Hematopoietic multipotent progenitor cell treated with erythropoietin and hydrocortisone succinate and interleukin-3 and kit ligand, for 6 days (in vitro differentiated cells): ENCODE measurements around the gene PTGER3.

Source experiments
- DNase-seq: peaks from one replicate; pipeline ENCODE4 v3.0.0-alpha.2; 2015

Gene PTGER3

GRCh38 chr1:71049951-71050598, 2.5 kb upstream of the PTGER3 start:
- peak; percentile 88 for DNase-seq

GRCh38 chr1:71046891-71047634, 553 bp downstream of the PTGER3 start:
- peak; percentile 50 for DNase-seq

GRCh38 chr1:71045463-71046028, 2.1 kb downstream of the PTGER3 start:
- no peak for DNase-seq

GRCh38 chr1:71044833-71045232, 2.8 kb downstream of the PTGER3 start:
- DNase-seq = no peak

GRCh38 chr1:71043065-71043464, 4.6 kb downstream of the PTGER3 start:
- peak; percentile 42 for DNase-seq

GRCh38 chr1:71041806-71042205, 5.8 kb downstream of the PTGER3 start:
- no peak for DNase-seq

- DNase-seq = no peak
Measured at GRCh38 chr1:71039661-71040262, 7.9 kb downstream of the PTGER3 start.

- no peak for DNase-seq
Measured at GRCh38 chr1:71038942-71039341, 8.7 kb downstream of the PTGER3 start.

GRCh38 chr1:71037829-71038620, 9.6 kb downstream of the PTGER3 start:
- no peak for DNase-seq

GRCh38 chr1:71037066-71037465, 10.6 kb downstream of the PTGER3 start:
- no peak for DNase-seq

- no peak for DNase-seq
Measured at GRCh38 chr1:71033136-71033535, 14.5 kb downstream of the PTGER3 start.

GRCh38 chr1:71031426-71031825, 16.2 kb downstream of the PTGER3 start:
- DNase-seq = no peak

- no peak for DNase-seq
Measured at GRCh38 chr1:71030026-71030425, 17.6 kb downstream of the PTGER3 start.

- no peak for DNase-seq
Measured at GRCh38 chr1:71028981-71029380, 18.6 kb downstream of the PTGER3 start.

GRCh38 chr1:71027991-71028390, 19.6 kb downstream of the PTGER3 start:
- DNase-seq = no peak

- no peak for DNase-seq
Measured at GRCh38 chr1:71026093-71026492, 21.5 kb downstream of the PTGER3 start.

GRCh38 chr1:71023515-71023914, 24.1 kb downstream of the PTGER3 start:
- no peak for DNase-seq

GRCh38 chr1:71019233-71019969, 28.2 kb downstream of the PTGER3 start:
- no peak for DNase-seq

GRCh38 chr1:71018791-71019190, 28.8 kb downstream of the PTGER3 start:
- DNase-seq = no peak

- DNase-seq = no peak
Measured at GRCh38 chr1:71015745-71016144, 31.9 kb downstream of the PTGER3 start.

GRCh38 chr1:71014178-71014579, 33.4 kb downstream of the PTGER3 start:
- DNase-seq = no peak
